Mucosa of rectum (tissue), 2 donors: ENCODE data around the gene SMIM44.

ENCODE experiments used
- H3K27ac ChIP-seq, 2 donors: one replicate each; pipeline ENCODE4 v1.7.0; 2013; ENCODE audit warnings: inconsistent platforms in 2 of 2, low read depth in 2 of 2, low read length in 2 of 2
- H3K27me3 ChIP-seq, 2 donors: one replicate each; pipeline ENCODE4 v1.7.0; 2013; ENCODE audit warnings: low read length in 2 of 2; ENCODE audit not compliant: control insufficient read depth in 2 of 2, insufficient read depth in 2 of 2
- H3K36me3 ChIP-seq, 2 donors: one replicate each; pipeline ENCODE4 v1.7.0; 2013; ENCODE audit warnings: low read length in 2 of 2; ENCODE audit not compliant: control insufficient read depth in 2 of 2, insufficient read depth in 2 of 2
- H3K4me1 ChIP-seq, 2 donors: one replicate each; pipeline ENCODE4 v1.7.0; 2013; ENCODE audit warnings: low read length in 2 of 2, mild to moderate bottlenecking in 1 of 2; ENCODE audit not compliant: control insufficient read depth in 2 of 2, insufficient read depth in 2 of 2
- H3K4me3 ChIP-seq, 2 donors: one replicate each; pipeline ENCODE4 v1.7.0; 2013; ENCODE audit warnings: low read length in 2 of 2
- H3K9ac ChIP-seq, 2 donors: one replicate each; pipeline ENCODE4 v1.7.0; 2013; ENCODE audit warnings: low read length in 2 of 2, low read depth in 1 of 2, mild to moderate bottlenecking in 1 of 2
- H3K9me3 ChIP-seq, 2 donors: one replicate each; pipeline ENCODE4 v1.7.0; 2013; ENCODE audit warnings: low read length in 2 of 2; ENCODE audit not compliant: control insufficient read depth in 2 of 2
- donor health status: healthy.
- donor health status: Normal muscosa, but diverticular disease.

SMIM44 gene

GRCh38 chr19:3466635-3467034 is 16.6 kb downstream of the SMIM44 start:
- no peak overlapping the region for H3K4me3 ChIP-seq
- H3K27ac ChIP-seq, result no peak overlapping the region
- no peaks in the 10 kb centered on the region for H3K9me3 ChIP-seq
- no peak overlapping the region for H3K9ac ChIP-seq
- H3K27me3 ChIP-seq, result no peaks in the 10 kb centered on the region
- peaks cover 0 to 6% of the 10 kb centered on the region in 2 donors for H3K36me3 ChIP-seq
- H3K4me1 ChIP-seq, result no peaks in the 10 kb centered on the region

- no peak overlapping the region for H3K9ac ChIP-seq
- H3K4me3 ChIP-seq, result no peak overlapping the region
- no peaks in the 10 kb centered on the region for H3K4me1 ChIP-seq
- no peak overlapping the region for H3K27ac ChIP-seq
- H3K9me3 ChIP-seq, result no peaks in the 10 kb centered on the region
- no peaks in the 10 kb centered on the region for H3K27me3 ChIP-seq
- peaks cover 0 to 6% of the 10 kb centered on the region in 2 donors for H3K36me3 ChIP-seq
Measured at GRCh38 chr19:3465552-3465951, 17.7 kb downstream of the SMIM44 start.

GRCh38 chr19:3464587-3465235 is 18.5 kb downstream of the SMIM44 start:
- Histone ChIP-seq H3K9me3 (no peaks in the 10 kb centered on the region), H3K27me3 (no peaks in the 10 kb centered on the region), H3K9ac (no peak overlapping the region), H3K4me3 (no peak overlapping the region), H3K27ac (no peak overlapping the region), H3K4me1 (peaks cover 0 to 4% of the 10 kb centered on the region in 2 donors), H3K36me3 (peaks cover 0 to 6% of the 10 kb centered on the region in 2 donors)

DNA sequence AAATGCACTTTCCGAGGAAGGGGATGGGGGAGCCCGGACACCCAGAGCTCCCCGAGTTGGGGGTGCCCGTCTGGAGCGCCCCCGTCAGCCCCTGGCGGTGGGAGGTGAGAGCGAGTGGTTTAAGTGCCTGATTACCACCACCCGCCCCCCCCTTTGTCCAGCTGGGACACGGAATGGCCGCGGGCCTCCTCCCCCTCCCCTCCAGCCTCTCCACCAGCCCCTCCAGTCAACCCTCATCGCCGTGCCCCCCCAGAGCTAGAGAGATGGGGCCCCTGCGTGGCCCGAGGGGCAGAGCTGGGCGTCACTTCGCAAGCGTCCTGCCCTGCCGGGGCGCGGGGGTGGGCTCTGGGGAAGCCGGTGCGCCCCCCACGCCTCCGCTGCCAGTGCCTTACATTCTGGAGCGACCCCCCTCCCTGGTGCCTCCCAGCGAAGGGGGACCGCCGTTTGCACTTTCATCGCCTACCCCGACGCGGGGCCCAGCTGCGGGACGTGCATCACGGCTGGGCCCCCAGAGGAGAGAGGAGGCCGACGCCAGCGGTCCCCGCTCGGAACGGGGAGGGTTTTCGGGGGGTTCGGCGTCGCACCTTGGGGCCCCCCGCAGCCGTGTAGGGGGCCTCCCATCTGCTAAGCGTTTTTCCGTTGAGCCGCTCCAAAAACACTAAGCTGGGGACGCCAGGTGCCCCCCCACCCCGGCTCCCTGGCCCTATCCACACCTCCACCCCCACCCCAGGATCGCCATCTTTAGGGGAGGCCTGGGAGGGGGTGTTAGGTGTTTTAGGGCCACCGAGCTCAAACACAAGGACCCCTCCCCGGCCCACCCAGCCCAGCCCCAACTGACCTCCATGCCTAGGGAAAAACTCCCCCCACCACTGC is 19.3 kb downstream of the SMIM44 start:
- H3K4me1 ChIP-seq, result peaks cover 0 to 5% of the 10 kb centered on the region in 2 donors
- no peaks in the 10 kb centered on the region for H3K27me3 ChIP-seq
- H3K9ac ChIP-seq, result no peak overlapping the region
- no peaks in the 10 kb centered on the region for H3K9me3 ChIP-seq
- H3K4me3 ChIP-seq, result no peak overlapping the region
- peaks cover 0 to 6% of the 10 kb centered on the region in 2 donors for H3K36me3 ChIP-seq
- no peak overlapping the region for H3K27ac ChIP-seq

DNA sequence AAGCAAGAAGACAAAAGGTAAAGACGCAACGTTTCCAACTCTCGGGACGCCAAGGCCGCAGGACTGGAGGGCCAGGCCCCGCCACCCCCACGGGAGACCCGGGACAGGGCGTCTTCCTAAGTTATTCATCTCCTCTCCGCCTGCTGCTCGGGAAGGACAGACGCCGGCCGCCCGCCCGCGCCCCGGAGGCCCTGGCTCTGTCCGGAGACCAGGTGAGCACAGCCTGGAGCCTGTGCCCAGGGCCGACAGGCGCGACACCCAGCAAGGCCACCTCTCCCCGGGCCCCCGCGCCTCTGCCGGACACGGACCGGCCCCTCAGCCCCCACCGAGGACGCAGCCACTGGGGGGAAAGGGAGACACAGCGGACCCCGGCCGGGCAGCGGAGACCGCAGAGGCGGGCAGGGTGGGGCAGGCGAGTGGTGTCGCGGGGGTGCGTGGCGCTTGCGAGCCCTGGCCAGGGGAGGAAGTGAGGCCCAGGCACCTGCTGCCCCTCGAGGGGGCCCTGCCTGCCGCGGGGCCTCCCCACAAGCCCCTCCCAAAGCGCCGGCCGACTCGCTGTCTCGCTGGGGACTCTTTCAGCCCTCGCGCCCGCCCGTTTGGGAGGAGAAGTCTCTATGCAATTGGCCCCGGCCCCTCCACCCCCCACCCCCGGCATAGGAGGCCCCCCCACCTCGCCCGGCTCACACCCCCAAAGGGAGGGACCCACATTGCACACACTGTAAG is 20.1 kb downstream of the SMIM44 start:
- peaks cover 0 to 5% of the 10 kb centered on the region in 2 donors for H3K4me1 ChIP-seq
- H3K9me3 ChIP-seq, result no peaks in the 10 kb centered on the region
- no peaks in the 10 kb centered on the region for H3K27me3 ChIP-seq
- no peak overlapping the region for H3K27ac ChIP-seq
- no peak overlapping the region for H3K9ac ChIP-seq
- no peak overlapping the region for H3K4me3 ChIP-seq
- H3K36me3 ChIP-seq, result peaks cover 0 to 6% of the 10 kb centered on the region in 2 donors

- H3K9ac ChIP-seq, result peak overlapping the region in 1 of 2 donors; percentile 19
- no peaks in the 10 kb centered on the region for H3K27me3 ChIP-seq
- H3K4me3 ChIP-seq, result no peak overlapping the region
- peaks cover 8 to 11% of the 10 kb centered on the region in 2 donors for H3K36me3 ChIP-seq
- H3K4me1 ChIP-seq, result peaks cover 5 to 7% of the 10 kb centered on the region in 2 donors
- no peak overlapping the region for H3K27ac ChIP-seq
- H3K9me3 ChIP-seq, result no peaks in the 10 kb centered on the region
Measured at GRCh38 chr19:3459965-3460582, 23.2 kb downstream of the SMIM44 start.

GRCh38 chr19:3459089-3459881 is 24.0 kb downstream of the SMIM44 start:
- Histone ChIP-seq H3K36me3 (peaks cover 11 to 16% of the 10 kb centered on the region in 2 donors), H3K9ac (no peak overlapping the region), H3K4me3 (peak overlapping the region in 1 of 2 donors; percentile 4), H3K27me3 (no peaks in the 10 kb centered on the region), H3K4me1 (peaks cover 5 to 7% of the 10 kb centered on the region in 2 donors), H3K9me3 (no peaks in the 10 kb centered on the region), H3K27ac (peak overlapping the region; percentile 36 to 67)

- no peaks in the 10 kb centered on the region for H3K9me3 ChIP-seq
- H3K36me3 ChIP-seq, result peaks cover 16 to 17% of the 10 kb centered on the region in 2 donors
- H3K9ac ChIP-seq, result no peak overlapping the region
- H3K27ac ChIP-seq, result peak overlapping the region; percentile 36 to 67
- no peak overlapping the region for H3K4me3 ChIP-seq
- no peaks in the 10 kb centered on the region for H3K27me3 ChIP-seq
- H3K4me1 ChIP-seq, result peaks cover 5 to 7% of the 10 kb centered on the region in 2 donors
Measured at GRCh38 chr19:3458229-3459088, 24.8 kb downstream of the SMIM44 start.
